ENCODE results near the gene IPMK.

IPMK gene

DNA sequence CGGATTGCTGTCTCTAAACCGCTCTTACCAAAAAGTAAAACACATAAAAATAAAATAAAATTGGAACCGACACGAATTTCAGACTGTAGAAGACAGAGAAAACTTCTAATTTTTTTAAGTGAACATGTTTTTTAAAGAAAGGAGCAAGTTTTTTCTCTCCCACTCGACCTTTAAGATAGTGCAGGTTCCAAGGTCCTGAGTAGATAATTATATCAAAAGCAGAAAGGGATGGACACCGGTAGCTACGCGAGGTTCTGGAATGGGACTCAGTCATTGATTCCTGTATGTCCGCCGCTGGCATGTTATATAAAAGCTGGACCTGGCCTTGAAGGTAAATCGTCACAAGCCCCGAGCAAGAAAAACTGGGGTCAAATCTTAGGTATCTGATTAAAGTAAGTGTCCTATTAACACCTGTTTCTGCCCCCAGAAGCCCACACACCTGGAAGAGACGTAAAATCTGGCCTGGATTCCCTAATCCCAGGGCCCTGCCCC is 806 bp upstream of the IPMK start:
- TF ChIP-seq, protein P1, sequence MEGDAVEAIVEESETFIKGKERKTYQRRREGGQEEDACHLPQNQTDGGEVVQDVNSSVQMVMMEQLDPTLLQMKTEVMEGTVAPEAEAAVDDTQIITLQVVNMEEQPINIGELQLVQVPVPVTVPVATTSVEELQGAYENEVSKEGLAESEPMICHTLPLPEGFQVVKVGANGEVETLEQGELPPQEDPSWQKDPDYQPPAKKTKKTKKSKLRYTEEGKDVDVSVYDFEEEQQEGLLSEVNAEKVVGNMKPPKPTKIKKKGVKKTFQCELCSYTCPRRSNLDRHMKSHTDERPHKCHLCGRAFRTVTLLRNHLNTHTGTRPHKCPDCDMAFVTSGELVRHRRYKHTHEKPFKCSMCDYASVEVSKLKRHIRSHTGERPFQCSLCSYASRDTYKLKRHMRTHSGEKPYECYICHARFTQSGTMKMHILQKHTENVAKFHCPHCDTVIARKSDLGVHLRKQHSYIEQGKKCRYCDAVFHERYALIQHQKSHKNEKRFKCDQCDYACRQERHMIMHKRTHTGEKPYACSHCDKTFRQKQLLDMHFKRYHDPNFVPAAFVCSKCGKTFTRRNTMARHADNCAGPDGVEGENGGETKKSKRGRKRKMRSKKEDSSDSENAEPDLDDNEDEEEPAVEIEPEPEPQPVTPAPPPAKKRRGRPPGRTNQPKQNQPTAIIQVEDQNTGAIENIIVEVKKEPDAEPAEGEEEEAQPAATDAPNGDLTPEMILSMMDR (IDR thresholded peaks at IDR 0.05; ENCODE audit: borderline replicate concordance, insufficient read depth, low read depth, low read length), result no peak

GRCh38 chr10:58266826-58267712 is 625 bp downstream of the IPMK start:
- H3K4me3 ChIP-seq (ENCODE audit: low read depth, low read length), result peak overlapping the region; percentile 75
- TF ChIP-seq, protein P1 (IDR thresholded peaks at IDR 0.05; ENCODE audit: borderline replicate concordance, insufficient read depth, low read depth, low read length), result no peak

More for the DNA sequence above, 806 bp upstream of the IPMK start:
- H3K4me3 ChIP-seq (ENCODE audit: low read depth, low read length), result peak overlapping the region; percentile 52

GRCh38 chr10:58266003-58266825 is 1.5 kb downstream of the IPMK start:
- H3K4me3 ChIP-seq (ENCODE audit: low read depth, low read length), result peak overlapping the region; percentile 75
- TF ChIP-seq, protein P1 (IDR thresholded peaks at IDR 0.05; ENCODE audit: borderline replicate concordance, insufficient read depth, low read depth, low read length), result no peak

DNA sequence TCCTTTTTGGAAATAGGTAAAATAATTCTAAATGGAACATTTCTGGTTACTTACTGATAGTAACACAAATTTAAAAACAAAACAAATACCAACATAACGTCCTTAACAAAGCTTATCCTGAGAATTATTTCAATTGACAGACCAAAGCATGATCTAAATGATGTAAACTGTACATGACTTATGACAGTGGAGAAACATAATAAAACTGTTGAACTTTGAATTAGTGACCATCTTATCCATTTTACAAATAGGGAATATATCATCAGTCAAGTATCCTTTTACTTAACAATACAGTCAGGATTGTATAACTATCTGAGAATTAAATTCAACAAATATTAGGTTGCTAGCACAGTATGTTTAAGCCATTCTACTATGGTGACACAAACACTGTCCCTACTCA is 2.4 kb downstream of the IPMK start:
- TF ChIP-seq, protein P1 (IDR thresholded peaks at IDR 0.05; ENCODE audit: borderline replicate concordance, insufficient read depth, low read depth, low read length), result no peak
- H3K4me3 ChIP-seq (ENCODE audit: low read depth, low read length), result no peak overlapping the region

GRCh38 chr10:58264780-58265179 is 2.9 kb downstream of the IPMK start:
- TF ChIP-seq, protein P1 (IDR thresholded peaks at IDR 0.05; ENCODE audit: borderline replicate concordance, insufficient read depth, low read depth, low read length), result no peak
- no peak overlapping the region for H3K4me3 ChIP-seq (ENCODE audit: low read depth, low read length)

DNA sequence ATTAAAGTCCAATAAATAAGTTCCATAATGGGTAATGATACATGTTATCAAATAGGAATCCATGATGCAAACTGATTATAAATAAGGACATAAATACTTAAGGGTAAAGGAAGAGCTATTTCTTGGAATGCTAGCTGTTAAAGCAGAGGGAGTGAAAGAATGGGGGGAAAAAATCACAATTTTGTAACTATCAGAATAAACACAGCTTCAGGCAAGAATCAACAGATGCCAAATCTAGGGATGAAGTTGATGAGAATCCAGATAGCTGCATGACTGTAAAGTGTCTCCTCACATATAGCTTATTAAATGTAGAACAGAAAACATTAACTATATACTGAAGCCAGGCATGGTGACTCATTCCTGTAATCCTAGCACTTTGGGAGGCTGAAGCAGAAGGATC is 4.9 kb downstream of the IPMK start:
- H3K4me3 ChIP-seq (ENCODE audit: low read depth, low read length), result no peak overlapping the region
- TF ChIP-seq, protein P1 (IDR thresholded peaks at IDR 0.05; ENCODE audit: borderline replicate concordance, insufficient read depth, low read depth, low read length), result no peak

Data from GM12875 (cell line).